Activated CD4-positive, alpha-beta T cell treated with anti-CD3 and anti-CD28 coated beads for 36 hours (primary cell): ENCODE results near the gene PSMG4. TPM values are rescaled to one million over a fixed set of nuclear protein-coding genes. Genes with fewer than 3 reads are reported as not detected.

Experiments used
- ATAC-seq: fragments of 200-7000 bp; cut with Tn5 transposase; one replicate; pipeline ENCODE4 v1.10.0; 2021; ENCODE audit warnings: mild to moderate bottlenecking, moderate library complexity
- CTCF ChIA-PET: fragments of 350-600 bp; sonication (Branson Sonifier 250); formaldehyde crosslinking; loops from one replicate; lab custom pipeline; 2021; ENCODE audit warnings: antibody characterized with exemption; lab: Charles Lee
- POLR2A ChIA-PET: fragments of 350-600 bp; sonication (Branson Sonifier 250); formaldehyde crosslinking; loops from one replicate; lab custom pipeline; 2021; ENCODE audit warnings: antibody characterized with exemption, inconsistent platforms; lab: Charles Lee
- DNase-seq: peaks from one replicate; pipeline ENCODE4 v3.0.0-alpha.2; 2020
- H3K27ac Mint-ChIP-seq: one replicate; pipeline ENCODE4 v1.8.0; 2021; ENCODE audit warnings: mixed read lengths
- H3K27me3 Mint-ChIP-seq: one replicate; pipeline ENCODE4 v1.8.0; 2021; ENCODE audit warnings: mixed read lengths
- H3K36me3 Mint-ChIP-seq: one replicate; pipeline ENCODE4 v1.8.0; 2021; ENCODE audit warnings: low read depth, mixed read lengths
- H3K4me1 Mint-ChIP-seq: one replicate; pipeline ENCODE4 v1.8.0; 2021; ENCODE audit warnings: mixed read lengths
- H3K4me3 Mint-ChIP-seq: one replicate; pipeline ENCODE4 v1.8.0; 2021; ENCODE audit warnings: mild to moderate bottlenecking, moderate library complexity, mixed read lengths
- H3K9me3 Mint-ChIP-seq: one replicate; pipeline ENCODE4 v1.8.0; 2021; ENCODE audit warnings: low read depth, mixed read lengths
- intact Hi-C, 2 experiments: fragments of 100-400 bp; cut with DNase I in 1 of 2; cut with micrococcal nuclease in 1 of 2; formaldehyde crosslinking; loops; one replicate each; pipeline versions ENCODE4 v1.14.2 to v1.15.1; 2022 to 2024; cut with DNase I, micrococcal nuclease
- total RNA-seq, 2 experiments: library from RNA; stranded (reverse); gene quantifications; one replicate each; pipeline ENCODE4 v1.2.3, GENCODE V29; 2021

PSMG4 gene
- total RNA-seq, 2 experiments from 2014 or later, result 22.2 to 23.2 TPM

DNA sequence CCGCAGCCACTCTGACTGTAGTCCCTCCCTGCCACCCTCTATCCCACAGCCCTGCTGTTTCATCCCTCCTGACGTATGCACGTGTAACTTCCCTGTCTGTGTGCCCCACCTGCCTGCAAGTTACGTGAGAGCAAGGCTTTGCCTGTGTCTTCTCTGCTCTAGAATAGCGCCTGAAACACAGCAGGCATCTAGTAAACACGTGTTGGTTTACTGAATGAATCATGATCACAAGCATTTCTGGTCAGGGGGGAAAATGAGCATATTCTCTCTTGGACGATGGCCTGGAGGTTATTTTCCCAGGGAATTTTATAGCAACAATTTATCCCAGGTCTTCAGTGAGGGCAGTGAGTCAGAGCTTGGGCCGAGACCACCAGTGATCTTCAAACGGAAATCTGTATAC, 38.3 kb downstream of the PSMG4 start:
- Mint-ChIP-seq H3K27me3 (no peaks in the 10 kb centered on the region), H3K27ac (no peak overlapping the region), H3K9me3 (no peaks in the 10 kb centered on the region), H3K36me3 (no peaks in the 10 kb centered on the region), H3K4me3 (no peak overlapping the region), H3K4me1 (no peaks in the 10 kb centered on the region)
- no peak for DNase-seq
- CTCF ChIA-PET, result interaction anchor here (0.7 kb wide), 2 partner anchors 17 to 436 kb away, joined by 3 to 4 read pairs; no protein-coding TSS in a partner anchor
- intact Hi-C loops, result no loop called here
- ATAC-seq, result no peak
- POLR2A ChIA-PET, result no interaction called here

DNA sequence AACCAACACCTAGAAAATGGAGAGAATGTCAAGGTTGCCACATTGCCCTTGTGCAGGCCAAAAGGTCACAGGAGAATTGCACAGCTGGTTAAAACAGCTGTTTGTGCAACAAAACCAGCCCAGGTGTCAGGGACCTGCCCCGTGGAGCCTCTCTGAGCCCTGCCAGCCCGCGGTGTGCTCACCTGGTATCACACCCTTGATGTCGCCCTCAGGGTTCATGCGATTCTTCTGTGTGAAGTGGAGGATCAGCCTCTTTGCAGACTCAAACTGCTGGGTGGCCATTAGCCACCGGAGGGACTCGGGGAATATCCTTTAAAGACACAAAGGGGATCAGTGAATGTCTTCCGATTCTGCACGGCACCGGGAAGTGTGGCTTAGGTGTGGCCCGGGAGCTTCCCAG, 39.2 kb downstream of the PSMG4 start:
- DNase-seq (no peak), ATAC-seq (no peak)
- POLR2A ChIA-PET, result no interaction called here
- CTCF ChIA-PET, result interaction anchor here (0.6 to 1.4 kb wide), 3 partner anchors 12 to 434 kb away, joined by 3 read pairs; no protein-coding TSS in a partner anchor
- Mint-ChIP-seq H3K27ac (no peak overlapping the region), H3K4me3 (no peak overlapping the region), H3K27me3 (no peaks in the 10 kb centered on the region), H3K4me1 (no peaks in the 10 kb centered on the region), H3K9me3 (no peaks in the 10 kb centered on the region), H3K36me3 (no peaks in the 10 kb centered on the region)
- intact Hi-C loops, result no loop called here

DNA sequence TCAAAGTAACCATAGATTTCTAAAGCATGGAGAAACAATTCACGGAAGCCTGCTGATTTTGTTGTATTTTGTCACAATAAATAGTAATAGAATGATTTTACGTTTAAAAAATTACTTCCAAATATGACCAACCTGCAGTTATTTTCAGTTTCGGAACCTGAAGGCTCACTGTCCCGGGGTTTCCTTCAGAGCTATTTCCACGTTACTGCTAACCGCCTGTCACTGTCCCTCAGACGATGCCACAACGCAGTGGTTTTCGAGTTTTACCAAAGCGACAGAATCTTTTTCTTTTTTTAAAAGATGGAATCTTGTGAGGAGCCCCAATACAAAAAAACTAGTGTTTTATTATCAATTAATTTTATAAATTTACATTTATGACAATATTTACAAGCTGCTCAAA, 40.5 kb downstream of the PSMG4 start:
- POLR2A ChIA-PET, result no interaction called here
- Mint-ChIP-seq H3K36me3 (no peaks in the 10 kb centered on the region), H3K27me3 (no peaks in the 10 kb centered on the region), H3K9me3 (no peaks in the 10 kb centered on the region), H3K4me3 (no peak overlapping the region), H3K27ac (no peak overlapping the region), H3K4me1 (no peaks in the 10 kb centered on the region)
- CTCF ChIA-PET, result interaction anchor here (0.6 to 1.4 kb wide), 2 partner anchors 87 to 433 kb away, joined by 3 read pairs; no protein-coding TSS in a partner anchor
- DNase-seq, result no peak
- intact Hi-C loops, result no loop called here
- ATAC-seq, result no peak

DNA sequence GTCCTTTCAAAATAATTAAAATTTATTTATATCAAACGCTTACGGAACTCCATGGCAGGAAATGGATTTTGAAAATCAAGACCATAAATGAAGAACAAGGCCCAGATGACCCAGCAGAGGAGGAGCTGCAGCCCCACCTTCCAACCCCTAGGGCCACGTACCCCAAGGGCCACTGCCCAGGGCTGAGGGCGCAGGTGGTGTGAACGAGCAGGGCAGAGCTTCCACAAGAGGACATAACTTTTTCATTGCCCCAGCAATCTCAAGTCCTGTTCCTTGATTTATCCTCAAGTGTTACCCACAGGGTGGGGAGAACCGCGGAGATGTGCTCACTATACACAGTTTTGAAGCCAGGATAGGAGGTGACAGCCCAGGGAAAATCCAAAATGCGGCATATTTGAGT, 42.8 kb downstream of the PSMG4 start:
- Mint-ChIP-seq H3K27me3 (no peaks in the 10 kb centered on the region), H3K4me3 (no peak overlapping the region), H3K27ac (no peak overlapping the region), H3K9me3 (no peaks in the 10 kb centered on the region), H3K4me1 (no peaks in the 10 kb centered on the region), H3K36me3 (no peaks in the 10 kb centered on the region)
- DNase-seq (no peak), ATAC-seq (no peak)
- intact Hi-C loops, result no loop called here
- CTCF ChIA-PET, result no interaction called here
- POLR2A ChIA-PET, result no interaction called here

DNA sequence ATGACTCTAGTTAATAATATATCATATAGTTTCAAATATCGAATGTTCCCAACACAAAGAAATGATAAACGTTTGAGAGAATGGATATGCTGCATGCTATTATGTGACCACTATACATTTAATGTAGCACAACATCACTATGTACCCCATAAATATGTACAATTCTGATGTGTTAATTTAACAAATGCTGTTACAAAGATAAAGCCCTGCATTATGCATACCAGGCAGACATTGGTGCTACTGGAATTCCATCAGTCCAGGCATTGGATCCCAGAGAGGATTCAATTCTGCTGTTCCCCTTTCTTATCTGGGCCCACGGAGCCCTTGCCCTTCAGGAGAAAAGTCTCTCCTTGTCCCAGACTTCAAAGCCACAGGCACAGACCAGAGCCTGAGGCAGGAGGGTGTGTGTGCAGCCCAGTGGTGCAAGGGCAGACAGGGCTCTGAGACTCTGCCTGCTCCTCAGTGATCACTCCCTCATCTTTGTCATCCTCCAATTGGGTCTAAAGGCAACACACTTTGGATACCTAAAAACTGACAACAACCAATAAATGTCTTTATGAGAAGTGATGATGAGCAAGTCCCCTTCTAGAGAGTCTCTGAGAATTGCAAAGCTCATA, 45.2 kb downstream of the PSMG4 start:
- intact Hi-C loops, result no loop called here
- DNase-seq (no peak), ATAC-seq (no peak)
- ChIA-PET CTCF (interaction anchor here (1.2 kb wide), 1 partner anchor 429 kb away, joined by 3 read pairs; no protein-coding TSS in a partner anchor), POLR2A (no interaction called here)
- Mint-ChIP-seq H3K27me3 (no peaks in the 10 kb centered on the region), H3K4me1 (no peaks in the 10 kb centered on the region), H3K4me3 (no peak overlapping the region), H3K27ac (no peak overlapping the region), H3K36me3 (no peaks in the 10 kb centered on the region), H3K9me3 (no peaks in the 10 kb centered on the region)

DNA sequence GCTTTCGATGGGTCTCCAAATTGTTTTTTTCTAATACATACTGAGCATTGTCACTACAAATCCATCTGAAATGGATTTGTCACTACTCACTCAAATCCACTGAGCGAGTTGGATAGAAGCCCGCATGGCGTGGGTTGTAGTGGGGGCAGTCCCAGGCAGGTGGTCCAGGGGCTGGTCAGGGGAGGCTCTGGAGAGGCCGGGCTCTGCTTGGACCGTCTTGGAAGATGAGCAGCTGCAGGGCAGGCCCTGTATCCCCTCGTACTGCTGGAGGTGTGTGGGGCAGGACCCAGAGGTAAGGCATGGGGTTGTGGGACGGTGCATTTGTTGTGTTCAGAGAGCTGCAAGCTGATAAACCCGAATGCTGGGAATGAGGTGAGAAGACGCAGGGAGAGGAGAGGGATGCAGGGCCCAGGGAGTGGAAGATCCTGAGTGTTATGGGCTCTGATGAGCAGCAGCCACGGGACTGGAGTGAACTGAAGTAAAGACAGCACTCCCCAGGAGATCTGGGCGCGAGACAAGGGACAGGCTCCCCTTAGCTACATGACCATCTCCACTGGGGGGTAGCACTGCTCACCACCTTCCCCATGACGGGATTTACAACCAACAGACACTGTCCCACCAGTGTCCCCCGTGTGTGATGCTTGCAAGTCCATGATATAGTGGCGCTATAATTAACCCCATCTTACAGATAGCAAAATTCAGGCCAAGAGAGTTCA, 45.9 kb downstream of the PSMG4 start:
- CTCF ChIA-PET, result interaction anchor here (0.7 kb wide), 1 partner anchor 22 kb away, joined by 3 read pairs; no protein-coding TSS in a partner anchor
- Mint-ChIP-seq H3K27ac (no peak overlapping the region), H3K4me1 (no peaks in the 10 kb centered on the region), H3K9me3 (no peaks in the 10 kb centered on the region), H3K27me3 (no peaks in the 10 kb centered on the region), H3K36me3 (no peaks in the 10 kb centered on the region), H3K4me3 (no peak overlapping the region)
- DNase-seq, result no peak
- intact Hi-C loops, result no loop called here
- POLR2A ChIA-PET, result no interaction called here
- no peak for ATAC-seq

DNA sequence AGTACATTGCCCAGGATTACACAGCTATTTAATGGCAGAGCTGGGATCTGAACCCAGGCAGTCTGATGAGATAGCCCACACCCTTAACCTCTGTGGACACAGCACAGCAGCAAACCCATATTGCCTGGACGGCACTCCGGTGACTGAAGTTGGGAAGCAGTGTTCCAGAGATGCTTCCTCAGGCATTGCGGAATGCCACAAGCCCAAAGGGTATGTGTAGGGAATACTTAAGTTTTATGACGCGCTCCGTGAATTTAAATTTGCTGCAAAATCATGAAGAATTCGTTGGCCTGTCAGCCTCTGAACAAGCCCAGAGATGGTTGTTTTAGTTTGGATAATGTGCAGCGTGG, 46.4 kb downstream of the PSMG4 start:
- Mint-ChIP-seq H3K27ac (no peak overlapping the region), H3K4me3 (no peak overlapping the region), H3K27me3 (no peaks in the 10 kb centered on the region), H3K9me3 (no peaks in the 10 kb centered on the region), H3K4me1 (no peaks in the 10 kb centered on the region), H3K36me3 (no peaks in the 10 kb centered on the region)
- intact Hi-C loops, result no loop called here
- CTCF ChIA-PET, result interaction anchor here (0.7 kb wide), 1 partner anchor 21 kb away, joined by 3 read pairs; no protein-coding TSS in a partner anchor
- DNase-seq (no peak), ATAC-seq (no peak)
- POLR2A ChIA-PET, result no interaction called here

DNA sequence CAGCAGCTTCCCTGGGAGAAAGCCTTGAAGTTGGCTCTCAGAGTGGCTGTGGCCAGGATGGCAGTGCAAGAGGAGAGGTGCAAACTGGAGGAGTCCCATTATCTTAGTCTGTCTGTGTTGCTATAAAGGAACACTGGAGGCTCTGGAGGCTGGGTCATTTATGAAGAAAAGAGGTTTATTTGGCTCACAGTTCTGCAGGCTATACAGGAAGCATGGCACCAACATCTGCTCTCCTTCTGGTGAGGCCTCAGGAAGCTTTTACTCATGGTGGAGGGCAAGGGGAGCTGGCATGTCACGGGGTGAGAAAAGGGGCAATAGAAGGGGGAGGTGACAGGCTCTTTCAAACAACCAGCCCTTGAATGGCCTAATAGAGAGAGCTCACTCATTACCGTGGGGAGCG, 47.1 kb downstream of the PSMG4 start:
- ATAC-seq, result no peak
- Mint-ChIP-seq H3K27me3 (no peaks in the 10 kb centered on the region), H3K36me3 (no peaks in the 10 kb centered on the region), H3K27ac (no peak overlapping the region), H3K4me3 (no peak overlapping the region), H3K9me3 (no peaks in the 10 kb centered on the region), H3K4me1 (no peaks in the 10 kb centered on the region)
- intact Hi-C loops, result no loop called here
- CTCF ChIA-PET, result interaction anchor here (1.0 kb wide), 1 partner anchor 18 kb away, joined by 3 read pairs; no protein-coding TSS in a partner anchor
- POLR2A ChIA-PET, result no interaction called here
- no peak for DNase-seq

DNA sequence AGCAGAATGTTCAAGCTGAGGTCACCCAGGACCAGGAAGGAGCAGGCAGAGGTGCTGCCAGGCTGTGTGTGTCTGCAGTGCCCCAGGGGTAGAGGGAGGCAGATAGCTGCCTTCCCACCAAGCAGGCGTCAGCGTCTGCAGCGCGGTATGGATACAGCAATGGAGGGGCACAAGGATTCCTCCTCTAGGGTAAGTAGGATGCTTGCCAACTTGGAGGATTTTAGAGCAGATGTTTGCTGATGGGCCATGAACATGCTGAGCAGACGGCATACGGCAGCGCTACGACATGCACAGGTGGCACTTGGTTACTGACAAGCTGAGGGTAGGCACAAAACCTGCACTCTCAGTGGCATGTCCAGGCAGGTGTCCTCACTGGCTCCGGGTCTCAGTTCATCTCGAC, 48.1 kb downstream of the PSMG4 start:
- no peaks in the 10 kb centered on the region for H3K4me1 Mint-ChIP-seq
- intact Hi-C loops, result no loop called here
- H3K9me3 Mint-ChIP-seq, result no peaks in the 10 kb centered on the region
- ATAC-seq, result no peak
- no peak overlapping the region for H3K4me3 Mint-ChIP-seq
- ChIA-PET CTCF (interaction anchor here (0.5 to 1.0 kb wide), 2 partner anchors 17 to 136 kb away, joined by 3 read pairs; no protein-coding TSS in a partner anchor), POLR2A (no interaction called here)
- no peak overlapping the region for H3K27ac Mint-ChIP-seq
- no peaks in the 10 kb centered on the region for H3K36me3 Mint-ChIP-seq
- no peak for DNase-seq
- H3K27me3 Mint-ChIP-seq, result no peaks in the 10 kb centered on the region

DNA sequence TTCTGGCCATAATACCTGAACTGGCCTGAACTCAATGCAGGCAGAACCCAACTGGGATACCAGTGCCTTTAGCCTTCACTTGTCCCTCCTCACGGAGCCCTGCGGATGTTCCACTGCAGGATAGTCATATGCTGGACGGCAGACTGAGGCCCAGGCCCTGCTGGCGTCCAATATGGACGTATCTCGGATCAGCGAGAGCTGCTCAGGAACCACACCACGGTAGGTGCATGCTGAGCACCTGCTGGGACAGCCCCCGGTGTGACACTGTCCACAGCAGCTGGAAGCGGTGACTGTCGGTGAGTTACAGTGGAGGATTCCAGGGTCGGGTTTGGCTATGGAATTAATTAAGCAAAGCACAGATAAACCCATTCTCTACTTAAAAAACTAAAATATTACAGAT, 48.7 kb downstream of the PSMG4 start:
- Mint-ChIP-seq H3K27ac (no peak overlapping the region), H3K9me3 (no peaks in the 10 kb centered on the region), H3K27me3 (no peaks in the 10 kb centered on the region), H3K4me1 (no peaks in the 10 kb centered on the region), H3K36me3 (no peaks in the 10 kb centered on the region), H3K4me3 (no peak overlapping the region)
- ChIA-PET CTCF (no interaction called here), POLR2A (no interaction called here)
- intact Hi-C loops, result no loop called here
- DNase-seq (no peak), ATAC-seq (no peak)

DNA sequence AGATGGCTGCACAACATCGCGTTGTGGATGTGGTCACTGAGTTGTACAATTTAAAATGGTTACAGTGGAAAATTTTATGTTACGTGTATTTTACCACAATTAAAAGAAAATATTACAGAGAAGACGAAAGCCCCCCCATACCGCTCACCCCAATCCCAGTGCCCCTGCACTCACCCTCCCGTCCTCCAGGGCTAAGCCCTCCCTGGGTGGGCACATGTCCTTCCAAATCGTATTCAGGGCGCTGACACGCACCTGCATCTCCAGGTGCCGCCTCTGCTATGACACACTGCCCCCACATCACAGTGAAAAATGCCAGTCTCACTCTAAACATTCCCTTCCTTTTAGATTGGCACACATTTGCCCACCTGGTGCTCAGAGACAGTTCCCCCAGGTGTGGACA, 49.4 kb downstream of the PSMG4 start:
- POLR2A ChIA-PET, result no interaction called here
- H3K27me3 Mint-ChIP-seq, result no peaks in the 10 kb centered on the region

More for the DNA sequence above, 49.4 kb downstream of the PSMG4 start:
- CTCF ChIA-PET, result no interaction called here
- Mint-ChIP-seq H3K36me3 (no peaks in the 10 kb centered on the region), H3K27ac (no peak overlapping the region), H3K4me3 (no peak overlapping the region), H3K9me3 (no peaks in the 10 kb centered on the region), H3K4me1 (no peaks in the 10 kb centered on the region)
- intact Hi-C loops, result no loop called here
- DNase-seq (no peak), ATAC-seq (no peak)
